Fibroblast of pulmonary artery (primary cell): Measurements from ENCODE around the gene RECK.

Experiments
- DNase-seq: peaks from one replicate; pipeline ENCODE4 v3.0.0-alpha.2; 2010; ENCODE audit warnings: low read depth
- H3K4me3 ChIP-seq: replicated peaks from 2 replicates; pipeline ENCODE4 v1.5.1; 2011; ENCODE audit warnings: low read depth, mild to moderate bottlenecking, control low read depth, low read length, moderate library complexity
- CTCF ChIP-seq: IDR thresholded peaks from 2 replicates; pipeline ENCODE4 v1.5.1; 2011; ENCODE audit warnings: mild to moderate bottlenecking, control low read depth, low read length, inconsistent platforms; ENCODE audit errors: missing control alignments

Gene RECK

DNA sequence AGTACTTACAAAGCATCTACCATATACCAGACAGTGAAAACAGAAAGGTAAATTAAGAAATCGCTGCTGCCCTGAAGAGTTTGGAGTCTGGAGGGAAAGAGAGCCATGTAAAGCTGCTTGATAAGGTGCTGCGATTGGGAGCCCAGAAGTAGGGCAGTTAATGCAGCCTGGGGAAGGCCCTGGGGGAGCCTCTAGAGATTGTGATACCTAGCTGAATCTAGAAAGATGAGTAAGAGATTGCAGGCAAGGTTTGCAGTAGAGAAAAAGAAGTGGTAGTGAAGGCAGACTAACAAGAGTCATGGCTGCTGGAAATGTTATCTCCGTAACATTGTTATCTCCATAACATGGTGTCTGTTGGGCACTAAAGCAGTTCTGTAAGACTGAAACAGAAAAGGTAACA is 75.8 kb downstream of the RECK start:
- H3K4me3 ChIP-seq = no peak overlapping the region
- TF ChIP-seq CTCF = no peak
- DNase-seq = no peak

DNA sequence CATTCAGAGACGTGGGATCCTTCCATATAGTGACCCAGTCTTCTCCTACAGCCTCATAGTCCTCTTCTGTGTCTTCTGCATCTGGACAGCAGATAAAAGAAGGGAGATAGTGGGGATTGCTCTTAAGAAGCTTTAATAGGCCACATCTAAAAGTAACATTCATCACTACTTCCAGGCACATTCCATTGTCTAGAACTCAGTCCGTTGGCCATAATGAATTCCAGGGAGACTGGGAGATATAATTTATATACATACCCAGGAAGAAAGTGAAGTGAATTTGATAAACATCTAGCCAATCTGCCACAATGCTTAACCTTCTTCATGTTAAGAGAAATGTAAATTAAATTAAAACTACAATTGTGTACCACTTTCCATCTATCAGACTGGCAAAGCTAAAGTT is 77.3 kb downstream of the RECK start:
- DNase-seq = no peak
- H3K4me3 ChIP-seq = no peak overlapping the region
- TF ChIP-seq CTCF = no peak

- no peak overlapping the region for H3K4me3 ChIP-seq
- TF ChIP-seq CTCF = no peak
- DNase-seq = no peak
Measured at GRCh38 chr9:36116593-36116992, 79.9 kb downstream of the RECK start.

- no peak for TF ChIP-seq CTCF
- DNase-seq = no peak
Measured at GRCh38 chr9:36118201-36118600, 81.5 kb downstream of the RECK start.

DNA sequence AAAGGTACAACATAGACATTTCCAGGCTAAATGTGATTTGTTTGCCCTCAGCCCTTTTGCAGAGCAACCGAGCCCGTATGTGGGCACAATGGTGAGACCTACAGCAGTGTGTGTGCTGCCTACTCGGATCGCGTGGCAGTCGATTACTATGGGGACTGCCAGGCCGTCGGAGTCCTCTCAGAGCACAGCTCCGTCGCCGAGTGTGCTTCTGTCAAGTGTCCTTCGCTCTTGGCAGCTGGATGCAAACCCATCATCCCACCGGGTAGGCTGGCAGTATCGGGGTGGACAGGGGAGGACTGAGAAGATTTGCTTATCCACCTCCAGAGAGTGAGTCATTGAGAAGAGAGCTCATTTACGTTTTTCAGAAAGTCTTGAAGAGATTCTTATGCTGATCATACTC is 82.0 kb downstream of the RECK start:
- no peak for TF ChIP-seq CTCF
- DNase-seq = no peak
- H3K4me3 ChIP-seq = no peak overlapping the region

More at GRCh38 chr9:36118201-36118600, 81.5 kb downstream of the RECK start:
- no peak overlapping the region for H3K4me3 ChIP-seq

- TF ChIP-seq CTCF = no peak
- no peak for DNase-seq
Measured at GRCh38 chr9:36119476-36119875, 82.8 kb downstream of the RECK start.

GRCh38 chr9:36120705-36121104 is 84.0 kb downstream of the RECK start:
- H3K4me3 ChIP-seq = no peak overlapping the region
- DNase-seq = no peak
- no peak for TF ChIP-seq CTCF

More at GRCh38 chr9:36119476-36119875, 82.8 kb downstream of the RECK start:
- no peak overlapping the region for H3K4me3 ChIP-seq
